ENCODE measurements around the gene ATP8B4.

- TF ChIP-seq, protein P1, sequence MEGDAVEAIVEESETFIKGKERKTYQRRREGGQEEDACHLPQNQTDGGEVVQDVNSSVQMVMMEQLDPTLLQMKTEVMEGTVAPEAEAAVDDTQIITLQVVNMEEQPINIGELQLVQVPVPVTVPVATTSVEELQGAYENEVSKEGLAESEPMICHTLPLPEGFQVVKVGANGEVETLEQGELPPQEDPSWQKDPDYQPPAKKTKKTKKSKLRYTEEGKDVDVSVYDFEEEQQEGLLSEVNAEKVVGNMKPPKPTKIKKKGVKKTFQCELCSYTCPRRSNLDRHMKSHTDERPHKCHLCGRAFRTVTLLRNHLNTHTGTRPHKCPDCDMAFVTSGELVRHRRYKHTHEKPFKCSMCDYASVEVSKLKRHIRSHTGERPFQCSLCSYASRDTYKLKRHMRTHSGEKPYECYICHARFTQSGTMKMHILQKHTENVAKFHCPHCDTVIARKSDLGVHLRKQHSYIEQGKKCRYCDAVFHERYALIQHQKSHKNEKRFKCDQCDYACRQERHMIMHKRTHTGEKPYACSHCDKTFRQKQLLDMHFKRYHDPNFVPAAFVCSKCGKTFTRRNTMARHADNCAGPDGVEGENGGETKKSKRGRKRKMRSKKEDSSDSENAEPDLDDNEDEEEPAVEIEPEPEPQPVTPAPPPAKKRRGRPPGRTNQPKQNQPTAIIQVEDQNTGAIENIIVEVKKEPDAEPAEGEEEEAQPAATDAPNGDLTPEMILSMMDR (IDR thresholded peaks at IDR 0.05; ENCODE audit: low read length), result no peak
- TF ChIP-seq EZH2 (IDR thresholded peaks at IDR 0.05; ENCODE audit: borderline replicate concordance, low read length), result no peak
Measured at GRCh38 chr15:50012790-50013189, 106.2 kb downstream of the ATP8B4 start.
